Transverse colon (tissue), 4 donors: ENCODE data around the gene CRYGN. TPM values are rescaled to one million over a fixed set of nuclear protein-coding genes. Genes with fewer than 3 reads are reported as not detected.

ENCODE experiments used
- DNase-seq: peaks from one replicate; pipeline ENCODE4 v3.0.0-alpha.2; 2019
- H3K27ac ChIP-seq, 4 donors: fragments of 200-600 bp; sonication (generic); 2 replicates each; pipeline ENCODE4 v1.5.1; 2016 to 2018; ENCODE audit warnings: inconsistent platforms in 4 of 4
- H3K27me3 ChIP-seq: fragments of 200-600 bp; sonication (generic); 2 replicates; pipeline ENCODE4 v1.5.1; 2017; ENCODE audit warnings: inconsistent platforms
- H3K36me3 ChIP-seq, 4 donors: fragments of 200-600 bp; sonication (generic); 2 replicates each; pipeline ENCODE4 v1.5.1; 2017 to 2019; ENCODE audit warnings: inconsistent platforms in 4 of 4
- H3K4me1 ChIP-seq, 4 donors: fragments of 200-600 bp; sonication (generic); 2 replicates each; pipeline ENCODE4 v1.5.1; 2017 to 2020; ENCODE audit warnings: inconsistent platforms in 4 of 4
- H3K4me3 ChIP-seq, 4 donors: fragments of 200-600 bp; sonication (generic); 1 replicate in 1 of 4; 2 replicates in 3 of 4; pipeline versions ENCODE4 v1.5.1 to v1.6.1; 2017 to 2019; ENCODE audit warnings: inconsistent platforms in 4 of 4
- H3K9me3 ChIP-seq, 2 donors: fragments of 200-600 bp; sonication (generic); 2 replicates each; pipeline ENCODE4 v1.5.1; 2017 to 2019; ENCODE audit warnings: inconsistent platforms in 2 of 2
- EP300 ChIP-seq: sonication (generic); formaldehyde crosslinking; IDR thresholded peaks from one replicate; pipeline ENCODE4 v1.6.1; 2017; ENCODE audit warnings: antibody characterized with exemption, low read depth
- POLR2A ChIP-seq: fragments of 450-650 bp; IDR thresholded peaks from one replicate; pipeline ENCODE4 v1.6.1; 2016; ENCODE audit warnings: antibody characterized with exemption, mild to moderate bottlenecking, moderate library complexity
- POLR2AphosphoS5 ChIP-seq, 3 donors: sonication (generic); formaldehyde crosslinking; IDR thresholded peaks; one replicate each; pipeline ENCODE4 v1.6.1; 2016; ENCODE audit warnings: antibody characterized with exemption in 3 of 3
- WGBS, 2 donors: methylation state at CpG; one replicate each; pipeline ENCODE4 v1.1.5; 2018; ENCODE audit warnings: low coverage in 1 of 2; 5-methylcytosine and 5-hydroxymethylcytosine counted together
- in situ Hi-C, 4 donors: fragments of 200-750 bp; cut with MboI; loops; one replicate each; pipeline versions ENCODE4 v1.15.0 to v1.15.1; 2017; ENCODE audit warnings: low sequenced_read_pairs in 3 of 4, low pct_ligation_motif_present in 1 of 4, low pct_unique_long_range_greater_than_20kb in 1 of 4
- intact Hi-C: fragments of 100-400 bp; cut with DNase I; formaldehyde crosslinking; loops from one replicate; pipeline ENCODE4 v1.15.1; 2023; ENCODE audit warnings: low total_unique reads
- total RNA-seq, 4 donors: library from RNA; depleted of rRNA; stranded (reverse); fragments of >200 nt; gene quantifications; one replicate each; pipeline ENCODE4 v1.1.0, GENCODE V29; 2016
- TF ChIP-seq, protein P1 (sequence below), 5 experiments: fragments of 200-600 bp in 3 of 5; fragments of 450-650 bp in 2 of 5; sonication (generic) in 3 of 5; IDR thresholded peaks; 1 replicate in 2 of 5; 2 replicates in 3 of 5; pipeline ENCODE4 v1.5.1; 2016 to 2017; ENCODE audit warnings: antibody characterized with exemption in 5 of 5, inconsistent platforms in 3 of 5, mild to moderate bottlenecking in 2 of 5, moderate library complexity in 1 of 5

CRYGN gene
- total RNA-seq, 4 donors from 2014 or later = not detected

DNA sequence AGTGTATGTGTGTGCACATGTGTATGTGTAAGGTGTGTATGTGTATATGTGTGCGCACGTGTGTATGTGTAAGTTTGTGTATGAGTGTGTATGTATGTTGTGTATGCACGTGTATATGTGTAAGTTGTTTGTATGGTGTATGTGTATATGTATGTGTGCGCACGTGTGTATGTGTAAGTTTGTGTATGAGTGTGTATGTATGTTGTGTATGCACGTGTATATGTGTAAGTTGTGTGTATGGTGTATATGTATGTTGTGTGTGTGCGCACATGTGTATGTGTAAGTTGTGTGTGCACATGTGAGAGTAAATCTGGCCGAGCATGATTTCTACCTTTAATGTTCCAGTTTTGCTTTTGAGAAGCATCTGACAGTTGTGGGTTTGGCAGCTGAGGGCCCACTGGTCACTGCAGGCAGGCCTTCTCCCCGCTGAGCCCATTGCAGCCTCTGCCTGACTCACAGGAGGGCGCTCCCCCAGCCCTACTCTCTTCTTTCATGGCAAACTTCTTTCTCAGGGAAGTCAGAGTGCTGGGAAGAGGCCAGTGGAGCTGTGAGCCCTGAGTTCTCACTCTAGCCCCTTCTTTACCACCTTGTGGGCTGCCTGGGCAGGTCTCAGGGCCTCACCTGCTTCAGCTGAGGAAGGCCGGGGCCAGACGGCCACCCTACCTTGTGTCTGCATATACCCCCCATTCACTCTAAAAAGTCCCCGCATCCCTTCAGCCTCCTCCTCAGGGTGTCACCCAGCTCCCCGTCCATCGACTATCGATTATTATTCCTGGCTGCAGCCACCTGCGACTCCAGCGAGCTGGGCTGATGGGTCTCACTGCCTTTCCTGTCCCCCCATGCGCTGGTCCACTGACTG is 41.3 kb downstream of the CRYGN start:
- in situ Hi-C loops = no loop called here
- WGBS, 2 donors = 85 to 93% methylated on average over 8 to 19 of the region's 19 CpGs

DNA sequence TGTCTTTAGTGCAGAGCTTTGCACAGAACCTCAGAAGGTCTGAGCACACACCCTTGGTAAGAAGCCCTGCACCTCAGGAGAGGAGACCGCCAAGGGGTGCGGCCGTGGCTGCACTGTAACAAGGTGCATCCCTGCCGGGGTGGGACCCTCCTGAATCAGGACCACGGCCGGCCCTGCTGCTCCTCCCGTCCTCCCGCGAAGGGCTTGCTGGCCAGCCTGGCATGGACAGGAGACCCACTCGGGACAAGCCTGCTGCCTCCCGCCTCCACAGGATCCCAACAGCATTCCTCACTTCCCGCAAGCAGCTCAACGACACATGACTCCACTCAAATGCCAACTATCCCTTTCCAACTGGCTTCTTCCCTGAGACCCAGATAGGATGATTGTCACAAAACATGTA is 42.9 kb downstream of the CRYGN start:
- no peaks in the 10 kb centered on the region for H3K27me3 ChIP-seq
- 95% methylated on average over 13 of the region's 13 CpGs; no CpG with 5 or more reads in 1 of the 2 donors for WGBS, 2 donors
- H3K4me1 ChIP-seq = no peaks in the 10 kb centered on the region
- in situ Hi-C loops (no loop called here), intact Hi-C loops (no loop called here)
- no peaks in the 10 kb centered on the region for H3K9me3 ChIP-seq
- no peak for DNase-seq
- H3K27ac ChIP-seq = no peak overlapping the region
- H3K4me3 ChIP-seq = no peak overlapping the region
- no peak for TF ChIP-seq POLR2A
- no peak for TF ChIP-seq POLR2AphosphoS5 (IDR thresholded peaks at IDR 0.05)
- TF ChIP-seq, protein P1, sequence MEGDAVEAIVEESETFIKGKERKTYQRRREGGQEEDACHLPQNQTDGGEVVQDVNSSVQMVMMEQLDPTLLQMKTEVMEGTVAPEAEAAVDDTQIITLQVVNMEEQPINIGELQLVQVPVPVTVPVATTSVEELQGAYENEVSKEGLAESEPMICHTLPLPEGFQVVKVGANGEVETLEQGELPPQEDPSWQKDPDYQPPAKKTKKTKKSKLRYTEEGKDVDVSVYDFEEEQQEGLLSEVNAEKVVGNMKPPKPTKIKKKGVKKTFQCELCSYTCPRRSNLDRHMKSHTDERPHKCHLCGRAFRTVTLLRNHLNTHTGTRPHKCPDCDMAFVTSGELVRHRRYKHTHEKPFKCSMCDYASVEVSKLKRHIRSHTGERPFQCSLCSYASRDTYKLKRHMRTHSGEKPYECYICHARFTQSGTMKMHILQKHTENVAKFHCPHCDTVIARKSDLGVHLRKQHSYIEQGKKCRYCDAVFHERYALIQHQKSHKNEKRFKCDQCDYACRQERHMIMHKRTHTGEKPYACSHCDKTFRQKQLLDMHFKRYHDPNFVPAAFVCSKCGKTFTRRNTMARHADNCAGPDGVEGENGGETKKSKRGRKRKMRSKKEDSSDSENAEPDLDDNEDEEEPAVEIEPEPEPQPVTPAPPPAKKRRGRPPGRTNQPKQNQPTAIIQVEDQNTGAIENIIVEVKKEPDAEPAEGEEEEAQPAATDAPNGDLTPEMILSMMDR (IDR thresholded peaks at IDR 0.05) = no peak
- no peak for TF ChIP-seq EP300
- no peaks in the 10 kb centered on the region for H3K36me3 ChIP-seq

More for the DNA sequence above, 41.3 kb downstream of the CRYGN start:
- no peak for DNase-seq
- Histone ChIP-seq H3K4me1 (peaks cover 0 to under 1% (median 0%) of the 10 kb centered on the region in 4 donors), H3K9me3 (no peaks in the 10 kb centered on the region), H3K36me3 (no peaks in the 10 kb centered on the region), H3K27me3 (no peaks in the 10 kb centered on the region), H3K27ac (no peak overlapping the region), H3K4me3 (no peak overlapping the region)
- intact Hi-C loops = no loop called here
- no peak for TF ChIP-seq POLR2AphosphoS5 (IDR thresholded peaks at IDR 0.05)
- no peak for TF ChIP-seq EP300
- TF ChIP-seq, protein P1 (IDR thresholded peaks at IDR 0.05) = no peak
- no peak for TF ChIP-seq POLR2A

DNA sequence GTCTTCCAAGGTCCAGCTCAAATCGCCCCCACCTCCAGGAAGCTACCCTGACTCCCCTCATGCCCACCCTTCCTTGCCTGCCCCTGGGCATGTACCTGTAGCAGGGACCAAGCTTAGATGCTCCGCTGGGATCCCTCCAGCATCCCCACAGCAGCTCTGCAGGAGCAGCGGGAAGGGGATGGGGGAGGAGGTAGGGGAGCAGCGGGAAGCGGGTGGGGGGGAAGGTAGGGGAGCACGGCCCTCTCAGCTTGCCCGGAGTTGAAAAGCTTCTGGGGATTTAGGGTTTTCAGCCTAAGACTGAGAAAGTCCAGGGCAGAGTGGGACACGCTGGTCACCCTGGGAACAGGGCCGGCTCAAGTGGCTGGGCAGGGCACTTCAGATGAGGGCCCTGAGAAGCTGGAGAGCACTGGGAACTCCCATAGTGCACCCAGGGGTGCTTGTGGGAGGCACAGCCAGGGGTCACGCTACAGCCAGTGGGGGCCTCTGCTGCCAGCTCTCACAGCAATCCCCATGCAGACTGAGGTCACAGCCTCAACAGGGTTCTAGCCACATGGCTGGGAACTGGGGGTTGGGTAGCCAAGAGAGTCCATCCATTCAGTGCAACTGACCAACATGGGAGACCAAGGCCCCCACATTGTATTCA is 43.5 kb downstream of the CRYGN start:
- Histone ChIP-seq H3K9me3 (no peaks in the 10 kb centered on the region), H3K36me3 (no peaks in the 10 kb centered on the region), H3K4me3 (no peak overlapping the region), H3K27ac (no peak overlapping the region), H3K27me3 (no peaks in the 10 kb centered on the region), H3K4me1 (no peaks in the 10 kb centered on the region)
- 84% methylated on average over 9 of the region's 10 CpGs; no CpG with 5 or more reads in 1 of the 2 donors for WGBS, 2 donors
- intact Hi-C loops (no loop called here), in situ Hi-C loops (no loop called here)
- TF ChIP-seq, protein P1 (IDR thresholded peaks at IDR 0.05) = no peak
- no peak for TF ChIP-seq POLR2A
- TF ChIP-seq POLR2AphosphoS5 (IDR thresholded peaks at IDR 0.05) = no peak
- TF ChIP-seq EP300 = no peak
- DNase-seq = no peak

DNA sequence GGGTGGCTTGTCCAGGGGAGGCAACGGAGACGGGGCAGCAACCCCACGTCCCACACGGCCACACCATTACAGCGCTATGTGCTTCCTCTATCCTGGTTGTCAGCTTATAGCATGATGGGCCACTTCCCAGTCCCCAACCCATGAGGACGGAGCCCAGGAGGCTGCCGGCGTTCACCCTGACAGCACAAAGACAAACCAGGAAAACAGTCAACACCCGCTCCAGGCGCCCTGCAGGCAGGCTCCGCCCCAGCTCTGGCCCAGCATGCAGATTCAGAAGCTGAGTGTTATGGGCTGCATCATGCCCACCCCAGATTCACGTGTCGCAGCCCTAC is 44.9 kb downstream of the CRYGN start:
- in situ Hi-C loops = no loop called here
- intact Hi-C loops = no loop called here
- no peak for TF ChIP-seq POLR2A
- no peak for TF ChIP-seq EP300
- TF ChIP-seq, protein P1 (IDR thresholded peaks at IDR 0.05) = no peak
- TF ChIP-seq POLR2AphosphoS5 (IDR thresholded peaks at IDR 0.05) = no peak
- 68% methylated on average over 13 of the region's 13 CpGs; no CpG with 5 or more reads in 1 of the 2 donors for WGBS, 2 donors
- no peak for DNase-seq
- no peaks in the 10 kb centered on the region for H3K4me1 ChIP-seq
- no peak overlapping the region for H3K4me3 ChIP-seq
- no peak overlapping the region for H3K27ac ChIP-seq
- no peaks in the 10 kb centered on the region for H3K9me3 ChIP-seq
- no peaks in the 10 kb centered on the region for H3K36me3 ChIP-seq
- no peaks in the 10 kb centered on the region for H3K27me3 ChIP-seq
